ENCODE results near the gene MLH3.

GRCh38 chr14:75048101-75048500 lies 3.2 kb downstream of the MLH3 start:
- TF ChIP-seq POLR2A (IDR thresholded peaks at IDR 0.05; ENCODE audit: low read depth, low read length) (no peak), ZSCAN29 (IDR thresholded peaks at IDR 0.05) (no peak), CTCF (IDR thresholded peaks at IDR 0.05 in 2 of 3, conservative IDR thresholded peaks at IDR 0.05 in 1 of 3; ENCODE audit: control insufficient read depth in 2 of 3, extremely low read depth in 1 of 3, insufficient read depth in 1 of 3, low read depth in 3 of 3, low read length in 3 of 3) (no peak), REST (IDR thresholded peaks at IDR 0.05; ENCODE audit: low read depth, low read length) (no peak), RB1 (IDR thresholded peaks at IDR 0.05; ENCODE audit: borderline replicate concordance) (no peak)
